IMR-90 (cell line): ENCODE data around the gene TXNDC5. TPM values are rescaled to one million over a fixed set of nuclear protein-coding genes. Genes with fewer than 3 reads are reported as not detected.

Source experiments
- ATAC-seq: fragments of 200-7000 bp; cut with Tn5 transposase; 2 replicates; pipeline ENCODE4 v1.9.1; 2020; ENCODE audit warnings: low read depth, mild to moderate bottlenecking, moderate library complexity
- BruUV-seq: library from RNA; stranded (reverse); fragments of 400-500 nt; replicated peaks from 2 replicates; lab custom pipeline; 2021; lab: Mats Ljungman, UMichigan
- CTCF ChIA-PET: fragments of 300-600 bp; formaldehyde crosslinking; extraction: SDS; loops from one replicate; lab custom pipeline; 2021; ENCODE audit warnings: antibody characterized with exemption; lab: Yijun Ruan, JAX
- POLR2A ChIA-PET: fragments of 300-600 bp; sonication (Branson Sonifier 250); formaldehyde crosslinking; loops from one replicate; lab custom pipeline; 2022; ENCODE audit warnings: antibody characterized with exemption; ENCODE audit not compliant: unreplicated experiment; lab: Charles Lee
- DNase-seq: peaks from one replicate; pipeline ENCODE4 v3.0.0; 2013
- H2AFZ ChIP-seq: replicated peaks from 2 replicates; pipeline ENCODE3; 2013; ENCODE audit warnings: low read length, mild to moderate bottlenecking; ENCODE audit not compliant: poor library complexity
- H2AK5ac ChIP-seq: 2 replicates; pipeline ENCODE4 v1.6.1; 2013; ENCODE audit warnings: low read depth, low read length, inconsistent platforms
- H2AK9ac ChIP-seq: replicated peaks from 2 replicates; pipeline ENCODE3; 2013; ENCODE audit warnings: mild to moderate bottlenecking, low read depth, low read length, moderate library complexity; ENCODE audit not compliant: poor library complexity
- H2BK120ac ChIP-seq: 2 replicates; pipeline ENCODE4 v1.6.1; 2013; ENCODE audit warnings: low read depth, low read length, inconsistent platforms
- H2BK15ac ChIP-seq: 3 replicates; pipeline ENCODE4 v1.6.1; 2013; ENCODE audit warnings: low read depth, low read length, inconsistent platforms
- H2BK20ac ChIP-seq: 2 replicates; pipeline ENCODE4 v1.6.1; 2013; ENCODE audit warnings: low read depth, mild to moderate bottlenecking, inconsistent platforms, low read length, moderate library complexity
- H2BK5ac ChIP-seq: 2 replicates; pipeline ENCODE4 v1.6.1; 2013; ENCODE audit warnings: mild to moderate bottlenecking, low read depth, low read length, inconsistent platforms; ENCODE audit not compliant: poor library complexity, severe bottlenecking
- H3K14ac ChIP-seq: replicated peaks from 2 replicates; pipeline ENCODE4 v1.6.1; 2013; ENCODE audit warnings: low read depth, low read length, inconsistent platforms
- H3K18ac ChIP-seq: 2 replicates; pipeline ENCODE4 v1.6.1; 2013; ENCODE audit warnings: low read depth, low read length, control low read depth
- H3K23ac ChIP-seq: 2 replicates; pipeline ENCODE4 v1.6.1; 2013; ENCODE audit warnings: low read depth, low read length, inconsistent platforms
- H3K27ac ChIP-seq: 2 replicates; pipeline ENCODE4 v1.5.1; 2013; ENCODE audit warnings: mild to moderate bottlenecking, control low read depth, low read length; ENCODE audit not compliant: insufficient read depth
- H3K27me3 ChIP-seq: 2 replicates; pipeline ENCODE4 v1.6.1; 2013; ENCODE audit warnings: low read length; ENCODE audit not compliant: control insufficient read depth, insufficient read depth
- H3K36me3 ChIP-seq: 2 replicates; pipeline ENCODE4 v1.6.1; 2013; ENCODE audit warnings: low read length, mixed read lengths; ENCODE audit not compliant: control insufficient read depth, insufficient read depth
- H3K4ac ChIP-seq: 2 replicates; pipeline ENCODE4 v1.6.1; 2013; ENCODE audit warnings: low read depth, low read length, inconsistent platforms
- H3K4me1 ChIP-seq: 2 replicates; pipeline ENCODE4 v1.6.1; 2013; ENCODE audit warnings: low read length, mixed read lengths; ENCODE audit not compliant: control insufficient read depth, insufficient read depth
- H3K4me2 ChIP-seq: 2 replicates; pipeline ENCODE4 v1.6.1; 2013; ENCODE audit warnings: low read depth, mild to moderate bottlenecking, control low read depth, low read length, moderate library complexity
- H3K4me3 ChIP-seq: 2 replicates; pipeline ENCODE4 v1.5.1; 2013; ENCODE audit warnings: low read depth, mild to moderate bottlenecking, control low read depth, low read length, moderate library complexity; ENCODE audit not compliant: insufficient read depth
- H3K56ac ChIP-seq: 2 replicates; pipeline ENCODE4 v1.6.1; 2013; ENCODE audit warnings: low read length, inconsistent platforms; ENCODE audit not compliant: insufficient read depth; ENCODE audit errors: extremely low read depth
- H3K79me1 ChIP-seq, 2 experiments: 2 replicates each; pipeline ENCODE4 v1.6.1; 2013; ENCODE audit warnings: low read length in 2 of 2, inconsistent platforms in 1 of 2, low read depth in 1 of 2
- H3K9ac ChIP-seq: 2 replicates; pipeline ENCODE4 v1.6.1; 2013; ENCODE audit warnings: low read depth, low read length, control low read depth
- H3K9me1 ChIP-seq: 2 replicates; pipeline ENCODE4 v1.6.1; 2013; ENCODE audit warnings: low read length, inconsistent platforms; ENCODE audit not compliant: insufficient read depth
- H3K9me3 ChIP-seq: 2 replicates; pipeline ENCODE4 v1.6.1; 2013; ENCODE audit warnings: low read length; ENCODE audit not compliant: control insufficient read depth, insufficient read depth
- H4K20me1 ChIP-seq: 2 replicates; pipeline ENCODE4 v1.6.1; 2013; ENCODE audit warnings: low read length, inconsistent platforms; ENCODE audit not compliant: insufficient read depth
- H4K5ac ChIP-seq: 2 replicates; pipeline ENCODE4 v1.6.1; 2013; ENCODE audit warnings: mild to moderate bottlenecking, low read depth, low read length, control low read depth
- H4K8ac ChIP-seq, 2 experiments: 2 replicates each; pipeline ENCODE4 v1.6.1; 2013; ENCODE audit warnings: low read depth in 2 of 2, low read length in 2 of 2, control low read depth in 1 of 2, inconsistent platforms in 1 of 2
- H4K91ac ChIP-seq: 2 replicates; pipeline ENCODE4 v1.6.1; 2013; ENCODE audit warnings: low read depth, low read length, inconsistent platforms; ENCODE audit not compliant: insufficient read depth
- BHLHE40 ChIP-seq: fragments of 150-350 bp; IDR thresholded peaks from 2 replicates; pipeline ENCODE4 v1.6.1; 2016; ENCODE audit warnings: mild to moderate bottlenecking, low read depth, low read length
- CHD1 ChIP-seq: IDR thresholded peaks from 2 replicates; pipeline ENCODE4 v1.6.1; 2012; ENCODE audit warnings: low read depth, low read length, improper control_type of control experiment
- ELK1 ChIP-seq: fragments of 150-350 bp; IDR thresholded peaks from 2 replicates; pipeline ENCODE4 v1.6.1; 2016; ENCODE audit warnings: low read depth, mild to moderate bottlenecking, low read length, moderate library complexity, borderline replicate concordance
- FOS ChIP-seq: fragments of 150-350 bp; IDR thresholded peaks from 2 replicates; pipeline ENCODE4 v1.6.1; 2016; ENCODE audit warnings: low read depth, low read length
- MAFK ChIP-seq: IDR thresholded peaks from 2 replicates; pipeline ENCODE4 v1.6.1; 2012; ENCODE audit warnings: low read depth, low read length, improper control_type of control experiment
- NFE2L2 ChIP-seq: fragments of 150-350 bp; IDR thresholded peaks from 2 replicates; pipeline ENCODE4 v1.6.1; 2016; ENCODE audit warnings: low read depth, mild to moderate bottlenecking, low read length
- RAD21 ChIP-seq: IDR thresholded peaks from 2 replicates; pipeline ENCODE4 v1.6.1; 2012; ENCODE audit warnings: low read length, improper control_type of control experiment
- RFX5 ChIP-seq: IDR thresholded peaks from 2 replicates; pipeline ENCODE4 v1.8.0; 2012; ENCODE audit warnings: low read depth, mild to moderate bottlenecking, low read length, moderate library complexity
- USF2 ChIP-seq: fragments of 150-350 bp; IDR thresholded peaks from 2 replicates; pipeline ENCODE4 v1.6.1; 2017; ENCODE audit warnings: mild to moderate bottlenecking, antibody characterized with exemption, low read length, low read depth
- WGBS, 2 experiments: methylation state at CpG; one replicate each; pipeline versions ENCODE4 v1.1.5 to v1.1.7; 2013; ENCODE audit warnings: missing lambda C conversion rate in 2 of 2; ENCODE audit not compliant: insufficient read length in 1 of 2; ENCODE audit errors: extremely low coverage in 2 of 2; 5-methylcytosine and 5-hydroxymethylcytosine counted together
- dilution Hi-C: fragments of 300-500 bp; cut with HindIII; formaldehyde crosslinking; loops from one replicate; pipeline ENCODE4 v1.14.3; 2018; ENCODE audit warnings: low sequenced_read_pairs; ENCODE audit not compliant: unreplicated experiment
- in situ Hi-C: fragments of 300-500 bp; cut with MboI; formaldehyde crosslinking; loops from 3 replicates; pipeline ENCODE4 v1.14.3; 2019; ENCODE audit warnings: low sequenced_read_pairs, inconsistent platforms, mixed read lengths
- intact Hi-C: fragments of 100-400 bp; cut with micrococcal nuclease; formaldehyde crosslinking; loops from 2 replicates; pipeline ENCODE4 v1.10.0; 2022
- polyA plus RNA-seq, 3 experiments: library from polyadenylated mRNA; depleted of rRNA; stranded (reverse); fragments of >200 nt; gene quantifications; 2 replicates each; pipeline ENCODE4 v1.2.3, GENCODE V29; 2012; ENCODE audit warnings: low replicate concordance in 1 of 3
- total RNA-seq: library from RNA; depleted of rRNA; stranded (reverse); fragments of >200 nt; gene quantifications from 2 replicates; pipeline ENCODE4 v1.2.3, GENCODE V29; 2012

TXNDC5 gene
- total and polyA plus RNA-seq, 2 of the 4 experiments (the other 2 are of a cell fraction), result 274 to 439 TPM

- no peaks in the 10 kb centered on the region for H4K20me1 ChIP-seq
- H3K14ac ChIP-seq, result no peak overlapping the region
- no peak overlapping the region for H3K4me2 ChIP-seq
- no peaks in the 10 kb centered on the region for H3K9me1 ChIP-seq
- H3K18ac ChIP-seq, result no peak overlapping the region
- H3K4me1 ChIP-seq, result no peaks in the 10 kb centered on the region
- H3K23ac ChIP-seq, result no peak overlapping the region
- no peak overlapping the region for H4K91ac ChIP-seq
- ATAC-seq (no peak), DNase-seq (no peak)
- H2BK5ac ChIP-seq, result no peak overlapping the region
- no peak overlapping the region for H3K56ac ChIP-seq
- H2BK20ac ChIP-seq, result no peak overlapping the region
- no peak overlapping the region for H2BK120ac ChIP-seq
- no peak overlapping the region for H2AK5ac ChIP-seq
- intact Hi-C loops (no loop called here), in situ Hi-C loops (no loop called here), dilution Hi-C loops (no loop called here)
- no peak overlapping the region for H4K8ac ChIP-seq
- peaks cover 2% of the 10 kb centered on the region; the same call in 1 of the 2 replicates for H3K9me3 ChIP-seq
- H3K27me3 ChIP-seq, result peaks cover 5% of the 10 kb centered on the region
- TF ChIP-seq RFX5 (no peak), USF2 (no peak), NFE2L2 (no peak), BHLHE40 (no peak), MAFK (no peak), FOS (no peak), ELK1 (no peak), RAD21 (no peak), CHD1 (no peak)
- H3K79me1 ChIP-seq, result no peaks in the 10 kb centered on the region
- H2BK15ac ChIP-seq, result no peak overlapping the region
- no peaks in the 10 kb centered on the region for H3K36me3 ChIP-seq
- no peak overlapping the region for H3K4ac ChIP-seq
- ChIA-PET POLR2A (no interaction called here), CTCF (no interaction called here)
- no peak overlapping the region for H3K9ac ChIP-seq
- WGBS, 2 experiments, result no CpG with 5 or more reads among the region's 2 CpGs
- no TSS peak for BruUV-seq
- H4K5ac ChIP-seq, result no peak overlapping the region
- no peak overlapping the region for H3K4me3 ChIP-seq
- H2AFZ ChIP-seq, result no peak overlapping the region
- H3K27ac ChIP-seq, result no peak overlapping the region
- H2AK9ac ChIP-seq, result no peak overlapping the region
Observed at GRCh38 chr6:7920425-7920824, 9.8 kb upstream of the TXNDC5 start.
